ENCODE results near the gene MBNL1.

The MBNL1 gene

DNA sequence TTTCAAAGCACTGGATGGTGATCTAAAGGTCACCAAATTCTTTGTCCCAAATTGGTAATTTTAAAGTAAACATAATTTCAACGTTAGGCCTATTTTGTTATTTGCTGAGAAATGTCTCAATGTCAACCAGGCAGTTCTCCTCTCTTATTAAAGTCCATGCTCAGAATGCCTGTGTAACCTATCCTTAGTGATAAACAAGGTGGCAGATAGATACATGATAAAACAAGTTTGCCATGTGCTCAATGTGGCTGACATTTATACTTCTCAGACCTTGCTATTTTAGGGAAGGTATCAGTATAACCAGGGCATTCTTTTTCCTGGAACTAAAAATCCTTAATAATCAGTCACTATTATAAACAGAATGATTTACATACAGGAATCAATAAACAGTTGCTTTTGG, 8.5 kb downstream of the MBNL1 start:
- no peak for DNase-seq

DNA sequence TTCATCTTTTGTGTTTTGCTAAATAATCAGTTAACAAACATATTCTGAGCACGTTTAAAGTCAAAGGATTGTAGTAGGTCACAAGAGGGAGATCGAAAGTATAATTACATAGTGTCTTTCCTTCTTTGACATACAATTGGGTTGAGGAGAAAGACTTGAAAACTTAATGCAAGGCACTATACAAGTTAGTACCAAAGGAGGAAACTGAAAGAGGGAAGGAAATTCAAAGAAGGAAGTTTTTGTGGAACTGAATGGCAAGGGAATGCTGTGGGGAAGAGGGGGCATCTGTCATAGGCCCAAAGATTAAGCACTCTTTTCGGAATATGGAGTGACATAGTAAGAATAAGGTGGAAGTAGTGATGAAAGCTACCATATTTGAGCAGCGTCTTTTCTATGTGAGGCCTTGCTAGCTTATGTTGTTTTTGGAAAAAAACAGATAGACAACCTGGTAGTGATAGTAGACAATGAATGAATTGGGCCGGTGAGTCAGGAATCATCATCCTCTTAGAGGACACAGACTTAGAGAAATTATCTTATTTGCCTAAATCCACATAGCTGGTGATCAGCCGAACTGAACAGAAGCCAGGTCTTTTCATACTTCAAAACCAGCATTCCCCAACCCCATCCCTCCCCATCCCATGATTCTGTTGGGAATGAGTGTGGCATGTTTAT, 10.2 kb downstream of the MBNL1 start:
- no peak for DNase-seq

DNA sequence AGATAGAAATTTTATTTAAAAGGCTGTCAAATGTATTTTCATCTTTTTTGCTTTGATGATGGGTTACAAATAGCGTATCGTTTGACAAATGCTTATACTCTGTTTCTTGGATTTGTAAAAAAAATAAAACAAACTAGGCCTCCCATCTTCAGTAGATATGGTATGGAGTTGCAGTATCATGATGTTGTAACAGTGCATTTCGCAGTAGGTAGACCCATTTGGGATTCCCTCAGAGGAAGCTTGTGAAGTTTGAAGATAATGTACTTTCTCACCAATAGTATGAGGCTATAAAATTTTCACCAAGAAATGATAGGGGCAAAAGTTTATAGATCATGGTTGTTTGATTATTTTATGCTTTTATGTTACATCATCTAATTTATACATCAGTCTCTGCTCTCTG, 10.8 kb downstream of the MBNL1 start:
- no peak for DNase-seq

DNA sequence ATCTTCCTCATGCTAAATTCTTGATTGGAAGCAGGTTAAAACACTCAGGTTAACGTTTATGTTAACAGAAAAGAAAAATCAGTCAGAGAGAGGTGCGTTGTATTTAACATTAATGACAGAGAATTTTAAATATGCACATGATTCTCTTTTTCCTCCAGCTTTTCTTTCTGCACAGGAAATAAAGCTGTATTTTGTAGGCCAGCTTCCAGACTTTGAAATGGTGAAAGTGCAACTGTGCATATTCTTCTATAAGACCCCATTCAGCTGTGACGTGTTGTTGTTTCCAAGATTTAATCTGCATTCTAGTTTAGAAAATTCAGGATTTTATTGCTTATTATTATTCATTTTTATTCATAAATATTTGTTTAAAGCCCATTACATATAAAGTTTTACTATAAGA, 11.8 kb downstream of the MBNL1 start:
- DNase-seq = no peak

DNA sequence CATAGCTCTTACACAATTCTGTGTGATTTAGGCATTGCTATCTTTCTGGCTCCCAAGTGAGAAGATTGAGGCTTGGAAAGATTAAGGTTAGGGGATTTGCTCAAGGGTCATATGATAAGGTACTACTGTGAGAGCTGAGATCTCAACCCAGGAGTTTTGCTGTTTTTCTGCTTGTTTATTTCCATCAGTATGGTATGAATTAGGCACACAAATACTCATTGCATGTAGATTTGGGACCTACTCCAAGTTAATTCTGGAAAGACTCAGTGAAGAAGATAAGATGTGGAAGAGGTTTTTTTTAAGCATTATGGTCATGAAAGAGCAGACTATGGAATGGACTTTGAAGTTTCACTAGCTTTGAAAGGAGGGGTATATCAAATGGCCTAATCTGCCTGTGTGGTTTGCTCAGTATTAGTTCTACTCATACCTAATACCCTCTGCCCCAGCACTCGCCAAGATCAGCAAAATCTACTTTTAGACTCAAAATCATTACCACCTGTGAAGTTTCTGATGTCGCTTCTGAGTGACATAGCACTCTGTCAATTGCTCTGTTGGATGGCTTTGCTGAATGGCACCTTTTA, 12.5 kb downstream of the MBNL1 start:
- DNase-seq = no peak

DNA sequence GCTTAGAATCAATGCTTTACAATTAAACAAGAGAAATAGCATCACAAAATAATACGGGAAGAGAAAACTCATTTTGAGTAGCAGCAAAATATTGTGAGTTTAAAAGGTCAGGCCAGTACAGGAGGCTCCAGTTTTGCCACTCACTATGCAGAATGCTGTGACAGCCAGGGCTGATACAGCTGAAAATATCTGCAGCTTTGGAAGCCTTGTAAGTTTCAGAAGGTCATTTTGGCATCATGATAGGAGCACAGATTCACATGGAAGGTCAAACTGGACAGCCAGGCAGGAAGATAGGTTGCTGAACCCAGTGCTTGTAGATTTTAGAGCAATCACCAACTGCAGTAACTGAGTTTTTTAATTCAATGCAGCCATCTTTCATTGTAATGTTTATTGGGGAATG, 14.1 kb downstream of the MBNL1 start:
- DNase-seq = no peak

DNA sequence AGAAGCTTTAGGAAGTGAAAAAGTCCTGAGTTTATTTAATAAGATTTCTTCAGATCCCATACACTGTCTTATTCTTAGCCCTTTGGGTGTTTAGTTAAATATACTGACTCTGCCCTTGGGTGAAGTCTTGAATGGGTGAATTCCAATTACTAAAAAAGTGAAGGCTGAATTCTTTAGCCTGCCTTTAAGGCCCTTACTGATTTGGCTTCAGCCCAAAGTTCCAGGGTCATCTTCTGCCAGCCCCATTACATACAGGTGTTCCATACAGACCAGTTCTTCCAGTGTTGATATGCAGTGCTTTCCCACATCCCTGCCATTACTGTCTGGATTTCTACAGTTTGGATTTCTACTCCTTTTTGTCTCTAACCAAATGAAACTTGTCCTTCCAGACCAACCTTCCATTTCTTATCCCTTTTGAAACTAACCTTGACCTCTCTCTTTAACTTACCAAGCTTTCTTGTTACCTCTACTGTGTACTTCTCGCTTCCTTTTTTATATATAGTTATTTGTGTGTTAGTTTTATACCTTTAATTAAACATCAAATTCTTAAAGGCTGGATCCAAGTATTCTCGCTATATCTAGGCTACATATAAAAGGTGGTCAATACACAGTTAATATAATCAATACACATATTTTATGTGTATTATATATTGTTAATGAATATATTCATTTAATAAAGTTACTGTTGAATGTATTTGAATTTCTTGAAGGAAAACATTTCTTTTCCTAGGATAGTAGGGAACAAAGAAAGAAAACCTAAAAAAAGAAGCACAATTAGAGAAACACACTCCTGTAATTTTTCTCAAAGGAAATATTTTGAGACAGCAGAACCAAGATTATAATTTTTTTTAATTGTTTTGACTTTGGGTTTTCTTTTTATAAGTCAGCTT, 15.0 kb downstream of the MBNL1 start:
- no peak for DNase-seq

DNA sequence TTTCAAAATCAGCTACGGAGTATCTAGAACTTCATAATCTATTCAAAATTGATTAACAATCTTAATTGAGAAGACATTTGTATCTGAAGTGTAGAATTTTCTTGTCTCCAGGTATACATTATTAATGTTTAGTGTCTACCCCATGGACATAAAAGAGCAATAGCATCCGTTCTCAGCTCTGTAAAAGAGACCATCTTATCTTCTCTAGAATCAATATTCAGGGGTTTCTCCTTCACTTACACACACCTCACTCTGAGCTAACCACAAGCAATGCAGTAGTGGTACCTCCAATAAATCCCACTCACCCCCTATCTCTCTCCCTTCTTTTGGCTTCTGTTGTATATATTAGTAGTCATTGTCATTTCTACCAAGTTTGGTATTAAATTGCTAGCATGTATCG, 16.2 kb downstream of the MBNL1 start:
- DNase-seq = no peak

DNA sequence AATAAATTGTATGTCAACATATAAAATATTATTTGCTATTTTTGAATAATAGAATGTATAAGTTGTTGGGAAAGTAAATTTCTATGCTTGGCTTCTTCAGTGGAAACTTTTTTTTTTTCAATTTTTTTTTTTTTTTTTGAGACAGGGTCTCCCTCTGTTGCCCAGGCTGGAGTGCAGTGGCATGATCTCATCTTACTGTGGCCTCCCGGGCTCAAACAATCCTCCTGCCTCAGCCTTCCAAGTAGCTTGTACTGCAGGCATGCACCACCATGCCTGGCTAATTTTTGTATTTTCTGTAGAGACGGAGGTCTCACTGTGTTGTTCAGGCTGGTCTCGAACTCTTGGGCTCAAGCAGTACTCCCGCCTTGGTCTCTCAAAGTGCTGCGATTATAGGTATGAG, 16.8 kb downstream of the MBNL1 start:
- no peak for DNase-seq

DNA sequence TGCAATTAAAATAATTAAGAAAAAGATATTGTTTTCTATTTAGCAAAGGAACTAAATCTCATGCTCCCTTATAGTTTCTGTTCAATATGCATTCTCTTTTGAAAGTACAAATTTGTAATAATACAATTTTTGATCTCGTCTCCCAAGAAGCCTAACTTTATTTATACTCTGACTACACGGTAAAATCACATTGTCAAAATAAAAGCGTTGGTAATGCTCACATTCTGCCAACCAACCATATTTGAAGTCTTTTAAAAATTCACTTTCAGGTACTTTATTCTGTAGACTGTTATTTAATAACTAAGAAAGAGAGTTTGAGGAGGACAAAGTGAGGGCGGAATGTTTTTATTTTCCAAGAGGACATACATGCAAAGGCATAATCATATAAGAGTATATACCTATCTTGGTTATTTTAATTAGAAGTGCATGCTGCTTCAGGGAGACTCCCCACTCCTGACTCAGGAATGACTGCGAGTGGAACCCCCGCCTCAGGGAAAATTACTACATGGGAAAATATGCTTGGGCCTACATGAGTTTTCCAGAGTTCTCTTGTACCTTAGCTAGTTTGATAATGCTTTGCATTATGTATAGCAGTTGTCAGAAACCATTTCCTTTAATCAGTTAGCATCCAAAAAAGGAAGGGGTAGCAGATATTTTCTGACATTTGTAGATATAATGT, 19.3 kb downstream of the MBNL1 start:
- DNase-seq = no peak

DNA sequence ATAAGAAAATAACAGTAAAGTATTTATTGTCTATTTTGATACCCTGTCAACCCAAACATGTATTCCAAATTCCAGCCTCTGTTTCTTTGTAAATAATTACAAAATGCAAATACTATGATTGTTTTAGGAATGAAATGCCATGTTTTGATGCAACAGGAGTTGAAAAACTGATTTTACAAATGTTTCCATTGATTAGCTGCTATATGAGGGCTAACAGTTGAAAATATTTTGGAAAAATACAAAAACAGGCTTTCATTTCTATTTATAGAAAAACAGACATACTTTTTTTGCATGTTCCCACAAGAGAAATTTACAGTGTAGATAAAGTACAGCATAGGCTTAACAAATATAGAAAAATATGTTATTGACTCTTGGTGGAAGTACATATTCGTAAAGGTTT, 20.0 kb downstream of the MBNL1 start:
- DNase-seq = no peak

DNA sequence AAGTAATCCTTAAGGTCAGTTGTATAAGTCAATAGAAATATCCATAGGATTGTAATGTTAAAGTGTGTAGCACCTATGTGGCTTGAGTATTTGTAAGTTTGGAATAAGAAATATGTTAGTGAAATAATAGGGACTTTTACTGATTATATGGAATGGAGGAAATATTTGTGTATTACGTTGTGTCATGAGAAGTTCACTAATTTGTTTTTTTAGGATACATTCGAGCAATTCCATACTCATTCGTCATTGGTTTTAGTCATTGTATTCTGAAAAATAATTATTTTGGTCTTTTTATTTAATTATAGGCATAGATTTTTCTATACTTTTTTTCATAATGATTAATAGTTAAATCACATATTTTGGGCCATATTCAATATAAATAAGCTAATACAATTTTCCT, 21.0 kb downstream of the MBNL1 start:
- DNase-seq = no peak

DNA sequence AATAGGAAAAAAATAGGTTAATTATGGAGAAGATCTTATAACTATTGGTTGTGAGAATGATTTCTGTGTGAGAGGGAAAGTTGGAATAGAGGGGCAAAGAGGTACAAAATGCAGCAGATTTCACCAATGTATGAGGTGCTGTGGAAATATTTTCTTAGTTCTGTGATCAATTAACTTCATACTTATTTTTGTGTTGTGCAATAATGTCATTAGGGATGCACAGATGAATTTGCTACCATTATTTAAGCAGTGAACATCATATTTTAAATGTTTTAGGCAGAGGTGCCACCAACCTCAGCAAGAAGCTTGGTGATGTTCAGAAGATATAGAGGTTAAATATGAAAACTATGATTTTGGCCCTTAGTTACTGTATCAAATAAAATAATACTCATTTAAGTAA, 21.6 kb downstream of the MBNL1 start:
- no peak for DNase-seq

DNA sequence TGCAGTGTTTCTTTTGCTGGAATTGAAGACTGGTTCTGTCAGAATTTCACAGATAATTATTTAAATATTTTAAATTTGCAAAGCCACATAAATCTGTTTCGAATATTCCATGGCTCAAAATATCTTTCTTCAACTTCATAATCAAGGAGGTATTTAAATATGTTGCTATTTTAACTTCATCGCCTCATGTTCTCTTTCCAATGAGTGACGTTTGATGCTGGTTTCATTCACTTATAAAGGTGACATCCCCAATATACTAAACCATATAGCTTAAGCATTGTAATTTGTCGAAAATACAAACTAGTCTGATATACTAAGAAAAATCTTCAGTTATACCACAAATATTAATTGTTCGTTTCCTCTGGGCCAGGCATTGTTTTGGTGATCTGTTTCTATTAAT, 22.5 kb downstream of the MBNL1 start:
- no peak for DNase-seq

DNA sequence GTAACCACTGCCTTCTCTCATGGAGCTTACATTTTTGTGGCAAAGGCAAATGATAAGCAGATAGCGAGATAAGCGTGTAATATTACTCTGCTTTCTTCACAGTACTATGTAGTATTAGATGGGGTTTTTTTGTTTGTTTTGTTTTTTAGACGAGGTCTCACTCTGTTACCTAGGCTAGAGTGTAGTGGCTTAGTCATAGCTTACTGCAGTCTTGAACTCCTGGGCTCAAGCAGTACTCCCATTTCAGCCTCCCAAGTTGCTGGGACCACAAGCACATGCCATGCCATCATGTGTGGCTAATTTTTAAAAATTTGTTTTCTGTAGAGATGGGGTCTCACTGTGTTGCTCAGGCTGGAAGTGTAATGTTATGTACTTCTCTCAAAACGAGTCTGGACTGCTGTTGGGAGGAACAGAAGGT, 22.9 kb downstream of the MBNL1 start:
- no peak for DNase-seq

DNA sequence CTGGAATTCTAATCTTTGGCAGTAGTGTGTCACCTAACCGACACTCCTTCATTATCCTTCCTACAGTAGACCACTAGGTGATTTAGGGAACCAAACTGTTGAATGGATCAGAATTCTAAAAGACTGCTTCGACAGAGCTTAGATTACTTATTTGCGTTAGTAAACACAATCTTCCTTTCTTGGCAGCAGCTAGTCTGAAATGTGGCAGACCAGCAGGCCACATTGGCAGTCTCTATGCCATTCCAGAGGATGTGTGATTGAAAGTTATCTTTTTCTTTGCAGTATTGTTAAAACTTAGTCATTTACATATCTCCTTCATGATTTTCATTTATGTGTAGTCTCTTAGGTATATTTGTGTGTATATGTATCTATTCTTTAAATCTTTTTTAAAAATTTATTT, 23.6 kb downstream of the MBNL1 start:
- no peak for DNase-seq

DNA sequence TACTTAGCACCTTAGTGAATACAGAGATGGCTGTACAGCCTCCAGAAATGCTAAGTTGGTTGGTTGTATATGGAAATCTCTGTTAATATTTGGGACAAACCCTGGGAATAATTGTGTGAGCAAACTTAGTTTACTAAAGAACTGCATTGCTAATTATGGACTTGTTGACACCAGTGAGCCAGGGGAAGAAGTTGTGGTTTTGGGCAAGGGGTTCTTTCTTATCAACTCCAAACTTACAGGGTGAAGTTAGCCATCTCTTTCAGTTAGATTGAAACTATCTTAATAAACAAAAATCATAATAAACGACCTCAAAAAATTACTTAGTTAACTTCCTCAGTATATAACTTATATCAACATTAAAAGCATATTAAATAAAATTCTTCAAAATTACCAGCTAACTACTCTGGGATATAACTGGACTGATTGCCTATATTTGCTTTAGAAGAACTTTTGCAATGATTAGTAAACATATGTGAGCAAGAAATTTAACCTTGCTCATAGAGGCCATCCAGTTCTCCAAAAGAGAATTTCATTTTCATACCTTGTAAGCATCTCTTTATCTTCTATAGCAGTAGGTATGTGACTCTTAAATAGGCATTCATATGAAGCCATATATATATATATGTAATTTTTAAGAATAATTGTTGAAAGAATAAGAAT, 24.7 kb downstream of the MBNL1 start:
- DNase-seq = no peak

DNA sequence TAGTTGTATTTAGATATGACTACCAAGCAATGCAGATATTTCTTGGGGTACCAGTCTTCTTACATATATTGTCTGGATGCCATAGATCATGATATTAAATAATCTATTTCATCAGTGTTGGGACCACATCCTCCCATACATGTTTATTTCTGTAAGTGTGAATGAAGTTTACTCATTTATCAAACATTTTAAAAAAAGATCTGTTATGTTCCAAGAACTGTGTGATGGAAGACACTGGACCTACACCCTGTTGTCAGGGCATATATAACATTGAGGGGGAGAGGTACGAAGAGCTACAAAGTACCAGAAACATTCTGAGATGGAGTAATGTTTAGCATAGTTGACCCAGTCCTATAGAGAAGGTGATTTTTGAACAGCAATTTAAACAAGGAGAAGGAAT, 26.6 kb downstream of the MBNL1 start:
- no peak for DNase-seq

DNA sequence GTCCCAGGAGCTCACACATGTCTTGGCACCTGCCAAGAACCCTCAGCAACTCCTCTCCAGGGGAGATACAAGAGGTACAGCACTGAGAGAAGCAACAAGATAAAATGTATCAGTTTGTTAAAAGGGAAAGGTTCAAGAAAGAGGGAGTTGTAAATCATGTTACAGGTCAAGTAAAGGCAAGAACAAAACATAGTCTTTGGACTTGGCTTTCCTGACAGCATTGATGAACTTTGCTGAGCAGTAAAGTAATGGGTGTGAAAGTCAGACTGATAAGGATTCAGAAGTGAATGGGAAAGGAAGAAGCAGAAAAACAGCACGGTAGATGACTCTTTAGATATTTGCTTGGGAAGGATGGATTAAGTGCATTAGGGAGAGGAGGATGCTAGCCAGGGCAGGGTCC, 27.1 kb downstream of the MBNL1 start:
- no peak for DNase-seq

DNA sequence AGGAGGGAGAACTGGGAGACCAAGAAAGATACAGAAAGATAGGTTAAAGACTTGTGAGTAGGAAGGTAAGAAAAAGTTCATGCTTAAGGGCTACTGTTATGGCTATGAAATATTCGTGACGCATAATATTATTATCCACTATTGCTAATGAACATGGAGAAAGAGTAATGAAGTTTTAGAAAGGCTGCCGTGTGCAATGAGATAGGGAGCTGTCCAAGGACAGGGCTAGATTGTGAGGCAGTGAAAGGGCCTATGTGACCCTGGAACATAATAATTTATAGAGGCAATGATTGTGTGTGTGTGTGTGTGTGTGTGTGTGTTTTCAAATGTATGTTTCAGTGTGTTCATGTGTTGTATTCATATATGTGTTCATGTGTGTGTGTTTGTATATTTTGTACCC, 27.7 kb downstream of the MBNL1 start:
- DNase-seq = no peak

DNA sequence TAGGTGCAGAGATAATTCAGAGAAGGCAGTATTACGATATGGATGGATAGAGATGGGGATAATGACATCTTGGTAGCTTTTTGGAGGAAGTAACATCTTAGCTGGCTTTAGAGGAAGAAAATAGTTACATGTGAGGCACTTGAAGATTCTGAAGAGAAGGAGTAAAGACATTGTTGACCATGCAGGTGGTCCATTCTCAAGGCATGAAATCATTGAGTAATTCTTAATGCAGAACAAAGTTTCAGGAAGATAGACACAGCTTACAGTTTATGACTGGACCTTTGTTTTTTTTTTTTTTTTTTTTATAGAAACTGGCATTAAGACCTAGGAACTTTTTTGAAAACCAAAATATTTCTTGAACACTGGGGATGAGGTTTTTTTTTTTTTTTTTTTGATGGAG, 28.2 kb downstream of the MBNL1 start:
- DNase-seq = no peak

DNA sequence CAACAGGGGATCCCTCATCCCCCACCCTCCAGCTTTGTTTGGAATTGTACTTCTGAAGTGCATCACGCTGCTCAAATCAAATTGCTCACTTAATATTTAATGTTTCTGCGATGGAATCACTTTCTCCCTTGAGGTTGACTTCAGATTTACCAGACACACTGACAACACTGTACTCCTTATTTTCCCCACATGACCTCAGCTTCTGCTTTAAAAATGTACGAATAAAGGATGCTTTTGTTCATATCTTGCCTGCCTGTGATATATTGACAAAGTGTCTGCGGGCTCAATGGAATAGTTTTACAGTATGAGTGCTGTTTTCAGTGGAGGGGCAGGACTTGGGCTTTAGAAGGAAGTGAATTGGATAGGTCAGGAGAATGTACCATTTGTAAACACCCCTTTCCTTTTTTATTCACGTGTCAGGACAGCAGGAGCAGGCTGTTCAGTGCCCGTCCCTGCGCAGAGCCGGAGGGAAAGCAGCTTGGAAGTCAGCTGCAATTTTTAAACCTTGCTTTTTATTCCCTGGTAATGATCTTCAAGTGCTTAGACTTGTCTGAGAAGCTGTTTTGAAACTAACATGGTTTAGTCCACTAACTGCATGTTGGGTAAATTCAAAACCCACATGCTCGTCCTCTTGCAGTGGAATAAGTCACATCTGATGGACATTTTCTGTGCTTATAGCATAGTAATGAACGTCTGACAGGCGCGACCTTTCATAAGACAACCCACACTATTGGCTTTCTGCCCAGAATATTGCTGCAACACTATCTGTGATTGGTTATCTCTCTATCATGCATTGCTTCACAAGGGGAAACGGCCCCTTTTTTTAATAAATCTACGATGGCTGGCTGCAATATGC, 29.9 kb downstream of the MBNL1 start:
- DNase-seq = peak; percentile 36

All from NCI-H1417 treated with DMSO at 0.1 percent for 48 hours (cell line).